ENCODE results near the gene WHAMM.

Gene WHAMM

GRCh38 chr15:82792068-82792467, 17.4 kb upstream of the WHAMM start:
- no peak for TF ChIP-seq CTCF (IDR thresholded peaks at IDR 0.05)
- no peak for DNase-seq (ENCODE audit: low spot score)
- no peak overlapping the region for H3K27ac ChIP-seq
- H3K4me3 ChIP-seq = no peak overlapping the region

GRCh38 chr15:82793737-82794136, 15.7 kb upstream of the WHAMM start:
- H3K27ac ChIP-seq = no peak overlapping the region
- DNase-seq (ENCODE audit: low spot score) = no peak
- no peak overlapping the region for H3K4me3 ChIP-seq
- no peak for TF ChIP-seq CTCF (IDR thresholded peaks at IDR 0.05)

- DNase-seq (ENCODE audit: low spot score) = no peak
- Histone ChIP-seq H3K27ac (no peak overlapping the region), H3K4me3 (no peak overlapping the region)
- TF ChIP-seq CTCF (IDR thresholded peaks at IDR 0.05) = no peak
These were observed 11.3 kb upstream of the WHAMM start for GRCh38 chr15:82798104-82798503.

GRCh38 chr15:82798531-82799166, 10.8 kb upstream of the WHAMM start:
- no peak overlapping the region for H3K27ac ChIP-seq
- no peak overlapping the region for H3K4me3 ChIP-seq
- DNase-seq (ENCODE audit: low spot score) = no peak
- TF ChIP-seq CTCF (IDR thresholded peaks at IDR 0.05) = no peak

- DNase-seq (ENCODE audit: low spot score) = no peak
- H3K27ac ChIP-seq = no peak overlapping the region
- no peak overlapping the region for H3K4me3 ChIP-seq
- TF ChIP-seq CTCF (IDR thresholded peaks at IDR 0.05) = no peak
These were observed 10.1 kb upstream of the WHAMM start for GRCh38 chr15:82799183-82799841.

- H3K4me3 ChIP-seq = no peak overlapping the region
- no peak for DNase-seq (ENCODE audit: low spot score)
- no peak overlapping the region for H3K27ac ChIP-seq
- no peak for TF ChIP-seq CTCF (IDR thresholded peaks at IDR 0.05)
These were observed 6.9 kb upstream of the WHAMM start for GRCh38 chr15:82802497-82802896.

Measured in coronary artery (tissue), 2 donors.